ENCODE measurements around the gene NAIF1. TPM values are rescaled to one million over a fixed set of nuclear protein-coding genes. Genes with fewer than 3 reads are reported as not detected.

Gene NAIF1
- 9.0 and 9.6 TPM in 2 replicates for total RNA-seq

DNA sequence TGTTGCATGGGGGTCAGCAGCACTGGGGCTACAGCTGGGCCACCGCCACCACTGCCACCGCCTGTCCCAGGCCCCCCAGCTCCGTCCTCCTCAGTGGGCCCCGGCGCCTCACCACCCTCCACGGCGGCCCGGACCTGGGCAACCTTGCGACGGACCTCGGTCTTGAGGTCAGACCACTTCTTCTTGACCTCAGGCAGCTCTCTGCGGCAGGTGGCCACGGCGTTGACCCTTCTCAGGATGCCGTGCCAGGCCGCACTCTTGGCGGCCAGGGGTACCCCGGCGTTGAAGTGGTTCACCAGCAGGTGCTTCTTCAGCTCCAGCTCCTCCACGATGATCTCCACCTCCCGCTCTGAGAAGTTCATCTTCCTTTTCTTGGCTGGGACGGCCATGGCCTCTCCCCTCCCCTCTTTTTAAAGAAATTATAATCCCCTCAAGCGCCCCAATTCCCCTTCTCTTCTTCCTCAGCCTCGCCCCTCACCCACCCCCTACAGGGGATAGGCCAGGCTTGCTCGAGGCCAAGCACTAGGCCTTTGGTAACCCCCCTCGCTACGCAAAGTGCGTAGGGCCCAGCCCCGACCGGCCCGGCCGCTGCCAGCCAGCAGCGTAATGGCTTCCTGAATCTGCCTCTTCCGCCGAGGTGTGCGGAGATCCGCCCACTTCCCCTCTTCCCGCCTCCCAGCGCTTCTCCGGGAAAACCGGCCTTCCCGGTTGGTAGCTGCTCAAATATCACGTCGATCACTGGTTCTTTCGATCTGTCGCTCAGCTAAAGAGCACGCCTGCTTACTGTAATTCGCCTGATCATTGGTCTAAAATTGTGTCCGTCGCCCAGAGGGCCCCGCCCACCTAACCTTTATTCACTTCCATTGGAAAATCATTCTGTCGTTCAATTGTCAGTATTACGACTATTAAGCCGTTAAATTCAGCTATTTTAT is at the start of gene NAIF1:
NAIF1 (minus strand) TSS at position 608 of the 932 bp plus-strand sequence; CDS start at position 389, 219 bp downstream.

GRCh38 chr9:128067645-128068385 is 695 bp upstream of the NAIF1 start, which contains the start of gene SLC25A25:
Gene SLC25A25 (plus strand): TSS chr9:128068232. CDS start chr9:128068320, 88 bp downstream.

Other genes starting within 250 kb of the NAIF1 start
- gene ENG, start 212.7 kb downstream of the NAIF1 start, total RNA-seq: 60.0 and 137 TPM in 2 replicates
- 38.4 and 38.5 TPM in 2 replicates for gene AK1, start 189.6 kb downstream of the NAIF1 start, total RNA-seq
- 24.7 and 44.8 TPM in 2 replicates for gene ST6GALNAC6, start 167.7 kb downstream of the NAIF1 start, total RNA-seq
- gene ST6GALNAC4, start 150.3 kb downstream of the NAIF1 start, total RNA-seq: 38.7 and 46.9 TPM in 2 replicates
- 0.18 and 1.0 TPM in 2 replicates for gene PIP5KL1, start 136.5 kb downstream of the NAIF1 start, total RNA-seq
- 8.1 and 9.4 TPM in 2 replicates for gene DPM2, start 129.5 kb downstream of the NAIF1 start, total RNA-seq
- 0.99 and 3.4 TPM in 2 replicates for gene EEIG1, start 86.3 kb downstream of the NAIF1 start, total RNA-seq
- 12.6 and 16.1 TPM in 2 replicates for gene SLC25A25, start 912 bp upstream of the NAIF1 start, total RNA-seq
- gene PTGES2, start 60.4 kb upstream of the NAIF1 start, total RNA-seq: 112 and 116 TPM in 2 replicates
- 0.18 TPM in 1 of 2 replicates, not detected in the other for gene LCN2, start 82.1 kb upstream of the NAIF1 start, total RNA-seq
- 19.5 and 21.7 TPM in 2 replicates for gene BBLN, start 92.9 kb upstream of the NAIF1 start, total RNA-seq
- 17.9 and 30.1 TPM in 2 replicates for gene CIZ1, start 124.3 kb upstream of the NAIF1 start, total RNA-seq
- 0.27 and 2.9 TPM in 2 replicates for gene DNM1, start 136.1 kb upstream of the NAIF1 start, total RNA-seq
- 55.2 and 83.3 TPM in 2 replicates for gene GOLGA2, start 208.7 kb upstream of the NAIF1 start, total RNA-seq
- 26.8 and 32.1 TPM in 2 replicates for gene SWI5, start 209.0 kb upstream of the NAIF1 start, total RNA-seq

All from endothelial cell of coronary artery (primary cell).